ENCODE data around the gene KLHL1.

DNA sequence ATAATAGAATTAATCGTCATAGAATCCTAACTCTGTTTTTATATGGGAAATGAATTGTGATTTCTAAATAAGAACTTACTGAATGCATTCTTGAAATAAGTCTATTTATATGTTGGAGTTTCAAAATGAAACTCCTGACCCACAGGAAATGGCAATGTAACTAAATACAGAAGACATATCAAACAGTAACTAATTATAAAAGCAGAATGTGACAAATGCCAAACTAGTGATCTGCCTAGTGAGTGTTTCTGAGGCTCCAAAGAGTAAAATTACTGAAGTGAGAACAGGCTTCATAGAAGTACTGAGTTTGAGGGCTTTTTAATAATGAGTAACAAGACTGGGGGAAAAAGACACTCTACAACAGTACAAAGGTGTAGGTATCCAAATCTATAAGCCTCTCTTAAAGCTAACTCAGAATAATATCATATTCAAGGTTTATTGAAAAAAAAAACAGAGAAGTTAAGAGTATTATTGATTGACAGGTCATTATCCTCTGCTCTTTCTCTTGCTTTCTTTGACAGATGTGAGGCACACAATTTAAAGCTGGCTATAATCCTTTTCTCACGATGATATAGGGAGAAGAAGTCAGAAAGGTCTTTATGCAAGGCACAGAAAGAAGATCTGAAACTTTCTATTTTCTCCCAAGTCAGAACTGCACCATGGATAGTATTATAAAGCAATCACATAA is 18.1 kb downstream of the KLHL1 start:
- TF ChIP-seq, protein P1, sequence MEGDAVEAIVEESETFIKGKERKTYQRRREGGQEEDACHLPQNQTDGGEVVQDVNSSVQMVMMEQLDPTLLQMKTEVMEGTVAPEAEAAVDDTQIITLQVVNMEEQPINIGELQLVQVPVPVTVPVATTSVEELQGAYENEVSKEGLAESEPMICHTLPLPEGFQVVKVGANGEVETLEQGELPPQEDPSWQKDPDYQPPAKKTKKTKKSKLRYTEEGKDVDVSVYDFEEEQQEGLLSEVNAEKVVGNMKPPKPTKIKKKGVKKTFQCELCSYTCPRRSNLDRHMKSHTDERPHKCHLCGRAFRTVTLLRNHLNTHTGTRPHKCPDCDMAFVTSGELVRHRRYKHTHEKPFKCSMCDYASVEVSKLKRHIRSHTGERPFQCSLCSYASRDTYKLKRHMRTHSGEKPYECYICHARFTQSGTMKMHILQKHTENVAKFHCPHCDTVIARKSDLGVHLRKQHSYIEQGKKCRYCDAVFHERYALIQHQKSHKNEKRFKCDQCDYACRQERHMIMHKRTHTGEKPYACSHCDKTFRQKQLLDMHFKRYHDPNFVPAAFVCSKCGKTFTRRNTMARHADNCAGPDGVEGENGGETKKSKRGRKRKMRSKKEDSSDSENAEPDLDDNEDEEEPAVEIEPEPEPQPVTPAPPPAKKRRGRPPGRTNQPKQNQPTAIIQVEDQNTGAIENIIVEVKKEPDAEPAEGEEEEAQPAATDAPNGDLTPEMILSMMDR (IDR thresholded peaks at IDR 0.05; ENCODE audit: insufficient read depth, low read depth, low read length) = no peak
- no peak for TF ChIP-seq EZH2 (IDR thresholded peaks at IDR 0.05; ENCODE audit: insufficient read depth, low read length)
